Fibroblast of lung (primary cell): Measurements from ENCODE around the gene ZNF414. TPM values are rescaled to one million over a fixed set of nuclear protein-coding genes. Genes with fewer than 3 reads are reported as not detected.

Source experiments
- DNase-seq, 2 donors: peaks; one replicate each; pipeline versions ENCODE4 v3.0.0 to v3.0.0-alpha.2; 2010; ENCODE audit warnings: low read depth in 2 of 2
- H2AFZ ChIP-seq: 2 replicates; pipeline ENCODE4 v1.5.1; 2012; ENCODE audit warnings: low read length, control low read depth, inconsistent platforms
- H3K27ac ChIP-seq: 2 replicates; pipeline ENCODE4 v1.5.1; 2011; ENCODE audit warnings: low read length, control low read depth; ENCODE audit not compliant: insufficient read depth
- H3K27me3 ChIP-seq: 2 replicates; pipeline ENCODE4 v1.5.1; 2011; ENCODE audit warnings: mild to moderate bottlenecking, low read length; ENCODE audit not compliant: control insufficient read depth, insufficient read depth
- H3K36me3 ChIP-seq: 2 replicates; pipeline ENCODE4 v1.5.1; 2011; ENCODE audit warnings: low read length; ENCODE audit not compliant: control insufficient read depth, insufficient read depth
- H3K4me1 ChIP-seq: 2 replicates; pipeline ENCODE4 v1.5.1; 2011; ENCODE audit warnings: low read length; ENCODE audit not compliant: control insufficient read depth, insufficient read depth; ENCODE audit errors: extremely low read depth
- H3K4me2 ChIP-seq: 2 replicates; pipeline ENCODE4 v1.5.1; 2011; ENCODE audit warnings: low read length, control low read depth; ENCODE audit not compliant: insufficient read depth; ENCODE audit errors: extremely low read depth
- H3K4me3 ChIP-seq, 4 experiments: fragments of 200-600 bp in 1 of 4; sonication (generic) in 1 of 4; replicated peaks in 1 of 4; 2 replicates each; pipeline ENCODE4 v1.5.1; 2011 to 2016; ENCODE audit warnings: low read length in 4 of 4, low read depth in 3 of 4, mild to moderate bottlenecking in 3 of 4, control low read depth in 2 of 4, inconsistent platforms in 1 of 4, mixed read lengths in 1 of 4; ENCODE audit not compliant: insufficient read depth in 1 of 4; ENCODE audit errors: control extremely low read depth in 1 of 4
- H3K79me2 ChIP-seq: 2 replicates; pipeline ENCODE4 v1.5.1; 2012; ENCODE audit warnings: mild to moderate bottlenecking, low read length, inconsistent platforms; ENCODE audit not compliant: control insufficient read depth, insufficient read depth
- H3K9ac ChIP-seq: 2 replicates; pipeline ENCODE4 v1.5.1; 2011; ENCODE audit warnings: mild to moderate bottlenecking, low read length, control low read depth; ENCODE audit not compliant: insufficient read depth
- H3K9me3 ChIP-seq: 2 replicates; pipeline ENCODE4 v1.5.1; 2012; ENCODE audit warnings: low read depth, low read length; ENCODE audit not compliant: control insufficient read depth, insufficient read depth
- H4K20me1 ChIP-seq: 2 replicates; pipeline ENCODE4 v1.5.1; 2011; ENCODE audit warnings: low read length; ENCODE audit not compliant: control insufficient read depth, insufficient read depth; ENCODE audit errors: extremely low read depth
- EZH2 ChIP-seq: IDR thresholded peaks from 2 replicates; pipeline ENCODE4 v1.5.1; 2012; ENCODE audit warnings: low read length, control low read depth, mild to moderate bottlenecking; ENCODE audit errors: missing control alignments
- polyA plus RNA-seq, 2 donors: library from polyadenylated mRNA; depleted of rRNA in 1 of 2; stranded (reverse) in 1 of 2; unstranded in 1 of 2; fragments of >200 nt; gene quantifications; 2 replicates each; pipeline ENCODE4 v1.2.1, GENCODE V29; 2011 to 2012; ENCODE audit warnings: missing spikeins in 1 of 2
- total RNA-seq: library from RNA; depleted of rRNA; stranded (reverse); fragments of >200 nt; gene quantifications from 2 replicates; pipeline ENCODE4 v1.2.1, GENCODE V29; 2014
- TF ChIP-seq, protein P1 (sequence below), 2 donors: IDR thresholded peaks in 1 of 2; conservative IDR thresholded peaks in 1 of 2; 1 replicate in 1 of 2; 2 replicates in 1 of 2; pipeline ENCODE4 v1.5.1; 2011 to 2012; ENCODE audit warnings: low read length in 2 of 2, control low read depth in 1 of 2, inconsistent platforms in 1 of 2, low read depth in 1 of 2, mild to moderate bottlenecking in 1 of 2

ZNF414 gene
- total and polyA plus RNA-seq, 2 donors (not counting 1 experiment from before 2014, with no cell fraction given), result 3.4 to 4.0 TPM

DNA sequence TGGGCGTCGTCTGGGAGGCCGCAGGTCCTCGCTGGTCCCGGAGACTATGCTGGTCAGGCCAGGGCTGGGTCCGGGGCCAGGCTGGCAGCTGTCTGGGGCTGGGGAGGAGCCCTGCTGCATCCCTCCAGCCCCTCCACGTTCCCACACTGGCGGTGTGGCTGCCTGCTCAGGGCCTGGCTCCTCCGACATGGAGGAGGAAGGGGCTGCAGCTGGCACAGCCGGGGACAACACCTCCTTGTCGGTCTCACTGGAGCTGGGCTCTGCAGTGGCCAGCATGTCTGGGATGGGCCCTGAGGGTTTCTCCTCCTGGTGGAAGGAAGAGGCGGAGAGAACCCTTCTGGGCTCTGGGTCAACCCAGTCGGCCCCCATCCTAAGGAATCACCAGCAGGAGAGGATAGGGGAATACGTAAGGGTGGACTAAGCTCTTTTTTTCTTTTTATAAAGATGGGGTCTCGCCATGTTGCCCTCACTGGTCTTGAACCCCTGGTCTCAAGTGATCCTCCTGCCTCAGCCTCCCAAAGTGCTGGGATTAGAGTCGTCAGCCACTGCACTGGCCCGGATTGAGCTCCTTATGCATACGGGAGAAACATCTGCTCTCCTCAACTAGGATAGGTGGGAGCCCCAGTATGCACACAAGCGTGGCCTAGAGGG is 806 bp downstream of the ZNF414 start:
- H4K20me1 ChIP-seq, result no peaks in the 10 kb centered on the region
- no peak overlapping the region for H2AFZ ChIP-seq
- H3K27me3 ChIP-seq, result no peaks in the 10 kb centered on the region
- peak overlapping the region; percentile 96 for H3K27ac ChIP-seq
- DNase-seq, result no peak
- peak overlapping the region; percentile 53 for H3K4me2 ChIP-seq
- peaks cover 10% of the 10 kb centered on the region for H3K4me1 ChIP-seq
- H3K79me2 ChIP-seq, result no peaks in the 10 kb centered on the region
- no peaks in the 10 kb centered on the region for H3K9me3 ChIP-seq
- peak overlapping the region; percentile 100 for H3K9ac ChIP-seq
- H3K36me3 ChIP-seq, result peaks cover 3% of the 10 kb centered on the region
- TF ChIP-seq, protein P1, sequence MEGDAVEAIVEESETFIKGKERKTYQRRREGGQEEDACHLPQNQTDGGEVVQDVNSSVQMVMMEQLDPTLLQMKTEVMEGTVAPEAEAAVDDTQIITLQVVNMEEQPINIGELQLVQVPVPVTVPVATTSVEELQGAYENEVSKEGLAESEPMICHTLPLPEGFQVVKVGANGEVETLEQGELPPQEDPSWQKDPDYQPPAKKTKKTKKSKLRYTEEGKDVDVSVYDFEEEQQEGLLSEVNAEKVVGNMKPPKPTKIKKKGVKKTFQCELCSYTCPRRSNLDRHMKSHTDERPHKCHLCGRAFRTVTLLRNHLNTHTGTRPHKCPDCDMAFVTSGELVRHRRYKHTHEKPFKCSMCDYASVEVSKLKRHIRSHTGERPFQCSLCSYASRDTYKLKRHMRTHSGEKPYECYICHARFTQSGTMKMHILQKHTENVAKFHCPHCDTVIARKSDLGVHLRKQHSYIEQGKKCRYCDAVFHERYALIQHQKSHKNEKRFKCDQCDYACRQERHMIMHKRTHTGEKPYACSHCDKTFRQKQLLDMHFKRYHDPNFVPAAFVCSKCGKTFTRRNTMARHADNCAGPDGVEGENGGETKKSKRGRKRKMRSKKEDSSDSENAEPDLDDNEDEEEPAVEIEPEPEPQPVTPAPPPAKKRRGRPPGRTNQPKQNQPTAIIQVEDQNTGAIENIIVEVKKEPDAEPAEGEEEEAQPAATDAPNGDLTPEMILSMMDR (conservative IDR thresholded peaks at IDR 0.05 in 1 of 2, IDR thresholded peaks at IDR 0.05 in 1 of 2; ENCODE audit: low read depth in 1 of 2, low read length in 2 of 2), result no peak
- TF ChIP-seq EZH2, result no peak
- H3K4me3 ChIP-seq, result peak overlapping the region; percentile 47 to 69 (median 59)

DNA sequence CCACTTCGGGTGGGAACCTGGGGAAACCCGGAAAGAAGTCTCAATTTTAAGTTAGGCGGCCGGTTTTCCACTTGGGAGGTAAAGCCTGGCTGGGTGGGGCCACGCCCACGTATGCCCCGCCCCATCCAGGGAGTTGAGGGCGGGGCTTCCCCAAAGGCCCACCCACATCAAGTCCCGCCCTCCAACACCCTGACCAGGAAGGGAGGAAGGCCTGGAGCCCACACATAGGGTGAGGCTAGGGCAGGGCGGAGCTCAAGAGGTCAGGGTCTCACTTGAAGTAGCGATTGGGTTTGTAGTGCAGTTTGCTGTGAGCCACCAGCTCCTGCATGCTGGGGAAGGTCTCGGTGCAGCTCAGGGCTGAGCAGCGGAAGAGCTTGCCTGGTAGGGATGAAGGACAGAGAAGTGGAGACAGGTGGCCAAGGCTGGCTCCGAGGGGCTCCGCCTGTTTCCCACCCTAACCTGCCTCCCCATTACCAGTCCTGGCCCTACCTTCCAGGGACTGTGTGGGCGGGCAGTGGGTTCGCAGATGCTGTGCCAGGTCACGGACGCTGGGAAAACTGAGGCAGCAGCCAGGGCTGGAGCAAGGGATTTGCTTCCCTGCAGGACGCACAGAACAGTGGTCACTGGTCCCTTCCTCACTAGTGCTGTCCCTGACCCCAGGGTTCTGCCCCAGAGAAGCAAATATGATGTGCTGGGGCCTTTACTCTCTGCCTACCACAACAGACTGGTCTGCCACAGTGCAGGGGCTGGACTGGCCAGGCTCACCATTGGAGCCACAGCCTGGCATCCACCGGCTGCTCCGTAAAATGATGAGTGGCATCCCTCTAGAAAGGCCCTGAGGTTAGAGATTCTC is 1.6 kb downstream of the ZNF414 start:
- Histone ChIP-seq H3K79me2 (no peaks in the 10 kb centered on the region), H3K27ac (peak overlapping the region; percentile 10), H3K36me3 (peaks cover 4% of the 10 kb centered on the region), H3K27me3 (no peaks in the 10 kb centered on the region), H4K20me1 (no peaks in the 10 kb centered on the region), H3K4me3 (no peak overlapping the region), H3K9ac (no peak overlapping the region), H3K4me2 (peak overlapping the region; percentile 53), H3K9me3 (no peaks in the 10 kb centered on the region), H2AFZ (no peak overlapping the region), H3K4me1 (peaks cover 8% of the 10 kb centered on the region)
- TF ChIP-seq, protein P1 (conservative IDR thresholded peaks at IDR 0.05 in 1 of 2, IDR thresholded peaks at IDR 0.05 in 1 of 2; ENCODE audit: low read depth in 1 of 2, low read length in 2 of 2), result no peak
- TF ChIP-seq EZH2, result no peak
- DNase-seq, result no peak

DNA sequence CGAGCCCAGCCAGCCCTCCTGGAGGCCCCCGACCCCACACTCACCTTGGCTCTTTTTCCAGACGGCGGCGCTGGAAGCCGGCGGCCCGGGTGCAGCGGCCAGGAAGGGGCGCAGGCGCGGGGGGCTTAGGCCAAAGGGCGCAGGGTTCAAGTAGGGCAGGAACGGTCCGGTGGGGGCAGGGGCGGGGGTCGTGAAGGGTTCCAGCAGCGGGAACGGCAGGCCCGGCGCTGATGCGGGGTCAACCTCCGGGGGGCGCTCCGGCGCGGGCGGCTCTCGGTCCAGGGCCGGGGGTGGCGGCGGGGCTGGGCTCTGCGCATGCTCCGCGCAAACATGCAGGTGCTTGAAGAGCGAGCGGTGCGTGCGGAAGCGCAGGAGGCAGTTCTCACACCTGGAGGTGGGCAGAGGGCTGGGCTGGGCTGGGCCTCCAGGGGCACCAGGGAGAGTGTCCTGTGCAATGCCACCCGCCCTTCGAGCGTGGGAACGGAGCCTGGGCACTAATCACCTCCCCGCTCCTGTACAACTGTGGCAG is 2.3 kb downstream of the ZNF414 start:
- Histone ChIP-seq H3K36me3 (peaks cover 4% of the 10 kb centered on the region), H3K27ac (no peak overlapping the region), H3K79me2 (no peaks in the 10 kb centered on the region), H3K4me3 (no peak overlapping the region), H3K9ac (no peak overlapping the region), H3K9me3 (no peaks in the 10 kb centered on the region), H3K4me2 (no peak overlapping the region), H3K27me3 (no peaks in the 10 kb centered on the region), H4K20me1 (no peaks in the 10 kb centered on the region), H3K4me1 (peaks cover 8% of the 10 kb centered on the region), H2AFZ (no peak overlapping the region)
- TF ChIP-seq EZH2, result no peak
- TF ChIP-seq, protein P1 (conservative IDR thresholded peaks at IDR 0.05 in 1 of 2, IDR thresholded peaks at IDR 0.05 in 1 of 2; ENCODE audit: low read depth in 1 of 2, low read length in 2 of 2), result no peak
- no peak for DNase-seq
